Measurements from ENCODE around the gene SH3BP5L. TPM values are rescaled to one million over a fixed set of nuclear protein-coding genes. Genes with fewer than 3 reads are reported as not detected.
A peak's percentile ranks its signal among the peaks of the same experiment; 100 is the strongest.

Gene SH3BP5L
- total and polyA plus RNA-seq, 10 of the 15 experiments (the other 5 are each of a cell fraction or from before 2014, with no cell fraction given) = 1.1 to 22.8 (median 10.9) TPM

DNA sequence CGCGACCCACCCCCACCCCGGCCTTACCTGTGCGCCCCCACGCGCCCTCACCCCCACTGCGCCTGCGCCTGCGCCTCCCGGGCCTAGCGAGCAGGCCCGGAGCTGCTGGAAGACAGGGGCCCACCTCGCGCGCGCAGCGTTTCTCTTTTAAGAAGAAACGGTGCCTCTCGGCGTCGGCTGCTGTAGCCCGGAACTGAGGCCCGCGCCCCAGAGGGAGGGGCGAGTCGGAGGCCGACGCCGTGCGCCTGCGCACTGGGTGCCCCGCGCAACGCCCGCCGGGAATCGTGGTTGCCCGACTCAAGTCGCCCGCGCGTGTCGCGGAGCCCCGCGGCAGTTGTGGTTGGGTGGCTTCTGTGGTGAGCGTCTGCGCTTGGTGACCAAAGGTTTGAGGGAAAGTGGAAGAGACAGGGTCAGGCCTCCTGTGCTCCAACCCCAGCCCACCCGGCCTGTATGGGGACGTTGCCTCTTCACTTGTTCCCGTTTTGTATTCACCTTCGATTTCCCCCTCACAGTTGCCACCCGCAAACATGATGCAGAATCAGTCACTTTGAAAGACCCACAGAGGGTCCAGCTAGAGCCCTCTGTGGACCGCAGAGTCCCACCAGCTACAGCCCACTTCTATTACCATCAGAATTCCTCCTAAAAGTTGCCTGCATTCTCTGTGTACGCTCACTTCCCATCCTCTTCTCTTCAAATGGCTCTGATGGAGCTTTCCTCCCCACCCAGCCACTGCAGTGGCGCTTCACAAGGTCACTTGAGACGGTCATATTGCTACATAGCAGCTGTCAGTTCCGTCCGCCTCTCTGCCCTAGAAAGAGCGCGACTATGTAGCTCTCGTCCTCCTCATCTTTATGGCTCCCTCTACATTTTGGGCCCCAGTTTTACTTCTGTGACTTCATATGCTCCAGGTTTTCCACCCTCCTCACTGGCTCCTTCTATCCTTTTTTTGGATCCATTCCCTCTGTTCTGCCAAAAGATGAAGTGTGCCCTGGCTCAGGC is 33.5 kb upstream of the SH3BP5L start, which contains the start of gene ZNF692 (continued):
- TF ChIP-seq, protein P1, sequence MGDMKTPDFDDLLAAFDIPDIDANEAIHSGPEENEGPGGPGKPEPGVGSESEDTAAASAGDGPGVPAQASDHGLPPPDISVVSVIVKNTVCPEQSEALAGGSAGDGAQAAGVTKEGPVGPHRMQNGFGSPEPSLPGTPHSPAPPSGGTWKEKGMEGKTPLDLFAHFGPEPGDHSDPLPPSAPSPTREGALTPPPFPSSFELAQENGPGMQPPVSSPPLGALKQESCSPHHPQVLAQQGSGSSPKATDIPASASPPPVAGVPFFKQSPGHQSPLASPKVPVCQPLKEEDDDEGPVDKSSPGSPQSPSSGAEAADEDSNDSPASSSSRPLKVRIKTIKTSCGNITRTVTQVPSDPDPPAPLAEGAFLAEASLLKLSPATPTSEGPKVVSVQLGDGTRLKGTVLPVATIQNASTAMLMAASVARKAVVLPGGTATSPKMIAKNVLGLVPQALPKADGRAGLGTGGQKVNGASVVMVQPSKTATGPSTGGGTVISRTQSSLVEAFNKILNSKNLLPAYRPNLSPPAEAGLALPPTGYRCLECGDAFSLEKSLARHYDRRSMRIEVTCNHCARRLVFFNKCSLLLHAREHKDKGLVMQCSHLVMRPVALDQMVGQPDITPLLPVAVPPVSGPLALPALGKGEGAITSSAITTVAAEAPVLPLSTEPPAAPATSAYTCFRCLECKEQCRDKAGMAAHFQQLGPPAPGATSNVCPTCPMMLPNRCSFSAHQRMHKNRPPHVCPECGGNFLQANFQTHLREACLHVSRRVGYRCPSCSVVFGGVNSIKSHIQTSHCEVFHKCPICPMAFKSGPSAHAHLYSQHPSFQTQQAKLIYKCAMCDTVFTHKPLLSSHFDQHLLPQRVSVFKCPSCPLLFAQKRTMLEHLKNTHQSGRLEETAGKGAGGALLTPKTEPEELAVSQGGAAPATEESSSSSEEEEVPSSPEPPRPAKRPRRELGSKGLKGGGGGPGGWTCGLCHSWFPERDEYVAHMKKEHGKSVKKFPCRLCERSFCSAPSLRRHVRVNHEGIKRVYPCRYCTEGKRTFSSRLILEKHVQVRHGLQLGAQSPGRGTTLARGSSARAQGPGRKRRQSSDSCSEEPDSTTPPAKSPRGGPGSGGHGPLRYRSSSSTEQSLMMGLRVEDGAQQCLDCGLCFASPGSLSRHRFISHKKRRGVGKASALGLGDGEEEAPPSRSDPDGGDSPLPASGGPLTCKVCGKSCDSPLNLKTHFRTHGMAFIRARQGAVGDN (IDR thresholded peaks at IDR 0.05) = peak; percentile 71
- TF ChIP-seq SIN3A (IDR thresholded peaks at IDR 0.05; ENCODE audit: low read depth, low read length) = no peak
- TF ChIP-seq, protein P2, sequence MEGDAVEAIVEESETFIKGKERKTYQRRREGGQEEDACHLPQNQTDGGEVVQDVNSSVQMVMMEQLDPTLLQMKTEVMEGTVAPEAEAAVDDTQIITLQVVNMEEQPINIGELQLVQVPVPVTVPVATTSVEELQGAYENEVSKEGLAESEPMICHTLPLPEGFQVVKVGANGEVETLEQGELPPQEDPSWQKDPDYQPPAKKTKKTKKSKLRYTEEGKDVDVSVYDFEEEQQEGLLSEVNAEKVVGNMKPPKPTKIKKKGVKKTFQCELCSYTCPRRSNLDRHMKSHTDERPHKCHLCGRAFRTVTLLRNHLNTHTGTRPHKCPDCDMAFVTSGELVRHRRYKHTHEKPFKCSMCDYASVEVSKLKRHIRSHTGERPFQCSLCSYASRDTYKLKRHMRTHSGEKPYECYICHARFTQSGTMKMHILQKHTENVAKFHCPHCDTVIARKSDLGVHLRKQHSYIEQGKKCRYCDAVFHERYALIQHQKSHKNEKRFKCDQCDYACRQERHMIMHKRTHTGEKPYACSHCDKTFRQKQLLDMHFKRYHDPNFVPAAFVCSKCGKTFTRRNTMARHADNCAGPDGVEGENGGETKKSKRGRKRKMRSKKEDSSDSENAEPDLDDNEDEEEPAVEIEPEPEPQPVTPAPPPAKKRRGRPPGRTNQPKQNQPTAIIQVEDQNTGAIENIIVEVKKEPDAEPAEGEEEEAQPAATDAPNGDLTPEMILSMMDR (IDR thresholded peaks at IDR 0.05 in 2 of 3, conservative IDR thresholded peaks at IDR 0.05 in 1 of 3; ENCODE audit: control insufficient read depth in 2 of 3, extremely low read depth in 1 of 3, insufficient read depth in 1 of 3, low read depth in 3 of 3, low read length in 3 of 3) = no peak
- no peak for TF ChIP-seq NR2F1 (conservative IDR thresholded peaks at IDR 0.05)
- TF ChIP-seq, protein P3, sequence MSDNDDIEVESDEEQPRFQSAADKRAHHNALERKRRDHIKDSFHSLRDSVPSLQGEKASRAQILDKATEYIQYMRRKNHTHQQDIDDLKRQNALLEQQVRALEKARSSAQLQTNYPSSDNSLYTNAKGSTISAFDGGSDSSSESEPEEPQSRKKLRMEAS (IDR thresholded peaks at IDR 0.05; ENCODE audit: low read depth, low read length) = peak; percentile 96
- peak; percentile 62 for TF ChIP-seq HCFC1 (IDR thresholded peaks at IDR 0.05; ENCODE audit: low read length)
- TF ChIP-seq MTA3 (IDR thresholded peaks at IDR 0.05; ENCODE audit: borderline replicate concordance, low read length) = peak; percentile 57; the same call in 1 of the 2 replicates
- TF ChIP-seq MYB (IDR thresholded peaks at IDR 0.05; ENCODE audit: borderline replicate concordance, low read depth, low read length) = no peak
- no peak for TF ChIP-seq SREBF2 (IDR thresholded peaks at IDR 0.05; ENCODE audit: low read length)
- no peak for TF ChIP-seq ZSCAN29 (IDR thresholded peaks at IDR 0.05)
- TF ChIP-seq, protein P4, sequence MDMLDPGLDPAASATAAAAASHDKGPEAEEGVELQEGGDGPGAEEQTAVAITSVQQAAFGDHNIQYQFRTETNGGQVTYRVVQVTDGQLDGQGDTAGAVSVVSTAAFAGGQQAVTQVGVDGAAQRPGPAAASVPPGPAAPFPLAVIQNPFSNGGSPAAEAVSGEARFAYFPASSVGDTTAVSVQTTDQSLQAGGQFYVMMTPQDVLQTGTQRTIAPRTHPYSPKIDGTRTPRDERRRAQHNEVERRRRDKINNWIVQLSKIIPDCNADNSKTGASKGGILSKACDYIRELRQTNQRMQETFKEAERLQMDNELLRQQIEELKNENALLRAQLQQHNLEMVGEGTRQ (IDR thresholded peaks at IDR 0.05; ENCODE audit: borderline replicate concordance, low read depth, low read length) = no peak
- TF ChIP-seq POU2F2 (IDR thresholded peaks at IDR 0.05; ENCODE audit: borderline replicate concordance, low read depth, low read length) = peak; percentile 68; the same call in 1 of the 3 replicates
- TF ChIP-seq KLF5 (IDR thresholded peaks at IDR 0.05; ENCODE audit: partially characterized antibody) = peak; percentile 81
- no peak for TF ChIP-seq SUZ12 (IDR thresholded peaks at IDR 0.05; ENCODE audit: unreplicated experiment)
- TF ChIP-seq, protein P5, sequence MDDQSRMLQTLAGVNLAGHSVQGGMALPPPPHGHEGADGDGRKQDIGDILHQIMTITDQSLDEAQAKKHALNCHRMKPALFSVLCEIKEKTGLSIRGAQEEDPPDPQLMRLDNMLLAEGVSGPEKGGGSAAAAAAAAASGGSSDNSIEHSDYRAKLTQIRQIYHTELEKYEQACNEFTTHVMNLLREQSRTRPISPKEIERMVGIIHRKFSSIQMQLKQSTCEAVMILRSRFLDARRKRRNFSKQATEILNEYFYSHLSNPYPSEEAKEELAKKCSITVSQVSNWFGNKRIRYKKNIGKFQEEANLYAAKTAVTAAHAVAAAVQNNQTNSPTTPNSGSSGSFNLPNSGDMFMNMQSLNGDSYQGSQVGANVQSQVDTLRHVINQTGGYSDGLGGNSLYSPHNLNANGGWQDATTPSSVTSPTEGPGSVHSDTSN (IDR thresholded peaks at IDR 0.05; ENCODE audit: insufficient replicate concordance, low read depth, low read length) = no peak
- 0 out of 2 replicates have a peak, but pooled peaks have one; percentile 19 for TF ChIP-seq SPI1 (IDR thresholded peaks at IDR 0.05; ENCODE audit: borderline replicate concordance, insufficient read depth, low read depth, low read length)
- no peak for TF ChIP-seq NR2C2 (IDR thresholded peaks at IDR 0.05; ENCODE audit: borderline replicate concordance, control insufficient read depth, insufficient read length, low read depth)
